ENCODE data around the gene SAA1.

DNA sequence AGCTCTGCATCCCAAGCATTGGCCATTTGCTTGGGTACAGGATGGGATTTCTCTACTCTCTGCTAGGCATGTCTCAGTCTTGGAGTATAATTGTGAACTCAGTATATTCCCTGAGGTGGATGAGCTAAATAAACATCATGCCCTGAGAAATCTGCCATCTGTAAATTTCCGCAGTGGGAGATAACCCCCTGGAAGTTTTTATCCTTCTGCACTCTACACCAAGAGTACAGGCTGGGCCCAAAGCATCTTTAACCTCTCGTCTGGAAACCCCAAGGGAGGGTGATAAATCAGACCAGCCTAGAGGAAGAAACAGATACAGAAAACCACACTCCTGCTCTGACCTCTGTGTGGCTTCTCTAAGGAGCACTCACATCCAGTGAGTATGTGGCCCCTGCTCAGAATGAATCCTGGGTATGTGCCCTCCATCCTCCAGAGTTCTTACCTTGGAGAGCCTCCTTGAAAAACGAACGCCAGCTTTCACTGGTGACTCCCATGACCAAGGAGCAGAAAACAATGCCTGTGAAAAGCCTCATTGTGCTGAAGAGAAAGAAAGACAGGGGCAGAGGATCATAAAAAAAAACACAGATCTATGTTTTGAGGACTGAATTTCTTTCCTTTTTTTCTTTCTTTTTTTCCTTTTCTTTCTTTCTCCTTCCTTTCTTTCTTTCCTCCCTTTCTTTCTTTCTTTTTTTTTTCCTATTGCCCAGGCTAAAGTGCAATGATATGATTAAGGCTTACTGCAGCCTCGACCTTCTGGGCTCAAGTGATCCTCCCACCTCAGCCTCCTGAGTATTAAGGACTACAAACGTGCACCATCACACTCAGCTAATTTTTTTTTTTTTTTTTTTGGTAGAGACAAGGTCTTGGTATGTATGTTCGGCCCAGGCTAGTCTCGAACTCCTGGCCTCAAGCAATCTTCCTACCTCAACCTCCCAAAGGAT, 30.4 kb upstream of the SAA1 start:
- TF ChIP-seq, protein P1, sequence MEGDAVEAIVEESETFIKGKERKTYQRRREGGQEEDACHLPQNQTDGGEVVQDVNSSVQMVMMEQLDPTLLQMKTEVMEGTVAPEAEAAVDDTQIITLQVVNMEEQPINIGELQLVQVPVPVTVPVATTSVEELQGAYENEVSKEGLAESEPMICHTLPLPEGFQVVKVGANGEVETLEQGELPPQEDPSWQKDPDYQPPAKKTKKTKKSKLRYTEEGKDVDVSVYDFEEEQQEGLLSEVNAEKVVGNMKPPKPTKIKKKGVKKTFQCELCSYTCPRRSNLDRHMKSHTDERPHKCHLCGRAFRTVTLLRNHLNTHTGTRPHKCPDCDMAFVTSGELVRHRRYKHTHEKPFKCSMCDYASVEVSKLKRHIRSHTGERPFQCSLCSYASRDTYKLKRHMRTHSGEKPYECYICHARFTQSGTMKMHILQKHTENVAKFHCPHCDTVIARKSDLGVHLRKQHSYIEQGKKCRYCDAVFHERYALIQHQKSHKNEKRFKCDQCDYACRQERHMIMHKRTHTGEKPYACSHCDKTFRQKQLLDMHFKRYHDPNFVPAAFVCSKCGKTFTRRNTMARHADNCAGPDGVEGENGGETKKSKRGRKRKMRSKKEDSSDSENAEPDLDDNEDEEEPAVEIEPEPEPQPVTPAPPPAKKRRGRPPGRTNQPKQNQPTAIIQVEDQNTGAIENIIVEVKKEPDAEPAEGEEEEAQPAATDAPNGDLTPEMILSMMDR (IDR thresholded peaks at IDR 0.05): no peak
- TF ChIP-seq POLR2A (IDR thresholded peaks at IDR 0.05): no peak
